HEK293T (cell line): ENCODE data around the gene SRPK1.

Experiments
- ARNT ChIP-seq: fragments of 450-650 bp; IDR thresholded peaks from 2 replicates; pipeline ENCODE4 v1.6.1; 2017; ENCODE audit warnings: mild to moderate bottlenecking
- BHLHE40 ChIP-seq: fragments of 450-650 bp; IDR thresholded peaks from 2 replicates; pipeline ENCODE4 v1.6.1; 2016; ENCODE audit warnings: mild to moderate bottlenecking, moderate library complexity, borderline replicate concordance
- CTBP1 ChIP-seq: fragments of 450-650 bp; IDR thresholded peaks from 2 replicates; pipeline ENCODE4 v1.6.1; 2016; ENCODE audit warnings: borderline replicate concordance
- SP1 ChIP-seq: fragments of 450-650 bp; IDR thresholded peaks from 2 replicates; pipeline ENCODE4 v1.6.1; 2017
- SUZ12 ChIP-seq: fragments of 450-650 bp; IDR thresholded peaks from 2 replicates; pipeline ENCODE4 v1.6.1; 2016; ENCODE audit warnings: mild to moderate bottlenecking
- TARDBP ChIP-seq: fragments of 450-650 bp; IDR thresholded peaks from 2 replicates; pipeline ENCODE4 v1.6.1; 2016
- TF ChIP-seq, protein P1 (sequence below): fragments of 450-650 bp; IDR thresholded peaks from 2 replicates; pipeline ENCODE4 v1.6.1; 2016

DNA sequence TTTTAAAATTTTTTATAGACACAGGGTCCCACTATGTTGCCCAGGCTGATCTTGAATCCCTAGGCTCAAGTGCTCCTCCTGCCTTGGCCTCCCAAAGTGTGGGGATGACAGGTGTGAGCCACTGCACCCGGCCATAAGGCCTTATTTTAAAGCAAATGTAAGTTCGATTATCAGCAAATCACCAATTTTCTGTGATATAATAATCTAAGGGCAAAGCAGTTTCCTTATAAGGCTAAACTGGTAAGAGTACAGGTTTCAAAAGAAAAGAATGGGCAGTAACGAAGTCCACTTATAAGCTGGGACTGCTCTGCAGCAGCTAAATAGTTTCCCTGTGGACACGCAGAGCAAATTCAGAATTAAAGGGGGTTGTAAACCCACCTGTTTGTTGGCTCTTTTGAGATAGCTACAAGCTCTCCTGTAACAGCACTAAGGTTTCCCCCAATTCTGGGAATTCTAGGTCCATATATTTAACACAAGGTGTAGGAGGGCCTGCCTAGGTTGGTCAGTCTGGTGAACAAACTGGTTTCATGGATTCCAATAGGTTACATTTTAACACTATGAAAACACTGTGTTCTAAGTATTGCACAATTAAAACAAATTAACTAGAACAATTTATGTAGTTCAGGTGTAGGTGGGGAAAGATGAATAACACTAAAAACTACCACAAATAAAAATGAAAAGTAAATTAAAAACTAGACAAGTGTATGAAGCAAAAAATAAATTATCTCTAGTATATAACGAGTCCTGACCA, 89.5 kb downstream of the SRPK1 start:
- TF ChIP-seq CTBP1 (no peak), SP1 (no peak), SUZ12 (no peak), ARNT (no peak), TARDBP (no peak), BHLHE40 (no peak)
- TF ChIP-seq, protein P1, sequence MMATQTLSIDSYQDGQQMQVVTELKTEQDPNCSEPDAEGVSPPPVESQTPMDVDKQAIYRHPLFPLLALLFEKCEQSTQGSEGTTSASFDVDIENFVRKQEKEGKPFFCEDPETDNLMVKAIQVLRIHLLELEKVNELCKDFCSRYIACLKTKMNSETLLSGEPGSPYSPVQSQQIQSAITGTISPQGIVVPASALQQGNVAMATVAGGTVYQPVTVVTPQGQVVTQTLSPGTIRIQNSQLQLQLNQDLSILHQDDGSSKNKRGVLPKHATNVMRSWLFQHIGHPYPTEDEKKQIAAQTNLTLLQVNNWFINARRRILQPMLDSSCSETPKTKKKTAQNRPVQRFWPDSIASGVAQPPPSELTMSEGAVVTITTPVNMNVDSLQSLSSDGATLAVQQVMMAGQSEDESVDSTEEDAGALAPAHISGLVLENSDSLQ = no peak
